SK-N-MC (cell line): ENCODE data around the gene VN1R5.

Experiments used
- EZH2 ChIP-seq: fragments of 200-600 bp; sonication (generic); IDR thresholded peaks from one replicate; pipeline ENCODE4 v1.6.1; 2017; ENCODE audit warnings: antibody characterized with exemption
- POLR2AphosphoS5 ChIP-seq: IDR thresholded peaks from 2 replicates; pipeline ENCODE4 v1.6.1; 2012; ENCODE audit warnings: mild to moderate bottlenecking, low read depth, low read length, borderline replicate concordance

GRCh38 chr1:247210062-247210375 is 45.9 kb upstream of the VN1R5 start:
- TF ChIP-seq EZH2, result no peak
- TF ChIP-seq POLR2AphosphoS5, result no peak
